Ishikawa (cell line): ENCODE measurements around the gene RAPGEF3.

Experiments
- CEBPB ChIP-seq: IDR thresholded peaks from 2 replicates; pipeline ENCODE4 v1.6.1; 2012
- CREB1 ChIP-seq: IDR thresholded peaks from 2 replicates; pipeline ENCODE4 v1.6.1; 2012; ENCODE audit warnings: low read depth
- EGR1 ChIP-seq: IDR thresholded peaks from 2 replicates; pipeline ENCODE4 v1.6.1; 2012
- EP300 ChIP-seq: IDR thresholded peaks from 2 replicates; pipeline ENCODE4 v1.6.1; 2012; ENCODE audit warnings: borderline replicate concordance
- FOXM1 ChIP-seq: IDR thresholded peaks from 2 replicates; pipeline ENCODE4 v1.6.1; 2012; ENCODE audit warnings: low read depth, borderline replicate concordance
- NFIC ChIP-seq: IDR thresholded peaks from 2 replicates; pipeline ENCODE4 v1.6.1; 2012
- RAD21 ChIP-seq: IDR thresholded peaks from 2 replicates; pipeline ENCODE4 v1.6.1; 2012; ENCODE audit warnings: low read depth
- REST ChIP-seq: IDR thresholded peaks from 2 replicates; pipeline ENCODE4 v1.6.1; 2012; ENCODE audit warnings: low read depth, mild to moderate bottlenecking
- TAF1 ChIP-seq: IDR thresholded peaks from 2 replicates; pipeline ENCODE4 v1.6.1; 2012; ENCODE audit warnings: low read depth, mild to moderate bottlenecking
- TCF12 ChIP-seq: IDR thresholded peaks from 2 replicates; pipeline ENCODE4 v1.6.1; 2012; ENCODE audit warnings: low read depth
- TEAD4 ChIP-seq: IDR thresholded peaks from 2 replicates; pipeline ENCODE4 v1.6.1; 2012
- USF1 ChIP-seq: IDR thresholded peaks from 2 replicates; pipeline ENCODE4 v1.6.1; 2012
- YY1 ChIP-seq: IDR thresholded peaks from 2 replicates; pipeline ENCODE4 v1.6.1; 2012; ENCODE audit warnings: low read depth
- ZBTB7A ChIP-seq: IDR thresholded peaks from 2 replicates; pipeline ENCODE4 v1.6.1; 2012; ENCODE audit warnings: low read depth
- TF ChIP-seq, protein P1 (sequence below): IDR thresholded peaks from 2 replicates; pipeline ENCODE4 v1.6.1; 2012

RAPGEF3 gene

DNA sequence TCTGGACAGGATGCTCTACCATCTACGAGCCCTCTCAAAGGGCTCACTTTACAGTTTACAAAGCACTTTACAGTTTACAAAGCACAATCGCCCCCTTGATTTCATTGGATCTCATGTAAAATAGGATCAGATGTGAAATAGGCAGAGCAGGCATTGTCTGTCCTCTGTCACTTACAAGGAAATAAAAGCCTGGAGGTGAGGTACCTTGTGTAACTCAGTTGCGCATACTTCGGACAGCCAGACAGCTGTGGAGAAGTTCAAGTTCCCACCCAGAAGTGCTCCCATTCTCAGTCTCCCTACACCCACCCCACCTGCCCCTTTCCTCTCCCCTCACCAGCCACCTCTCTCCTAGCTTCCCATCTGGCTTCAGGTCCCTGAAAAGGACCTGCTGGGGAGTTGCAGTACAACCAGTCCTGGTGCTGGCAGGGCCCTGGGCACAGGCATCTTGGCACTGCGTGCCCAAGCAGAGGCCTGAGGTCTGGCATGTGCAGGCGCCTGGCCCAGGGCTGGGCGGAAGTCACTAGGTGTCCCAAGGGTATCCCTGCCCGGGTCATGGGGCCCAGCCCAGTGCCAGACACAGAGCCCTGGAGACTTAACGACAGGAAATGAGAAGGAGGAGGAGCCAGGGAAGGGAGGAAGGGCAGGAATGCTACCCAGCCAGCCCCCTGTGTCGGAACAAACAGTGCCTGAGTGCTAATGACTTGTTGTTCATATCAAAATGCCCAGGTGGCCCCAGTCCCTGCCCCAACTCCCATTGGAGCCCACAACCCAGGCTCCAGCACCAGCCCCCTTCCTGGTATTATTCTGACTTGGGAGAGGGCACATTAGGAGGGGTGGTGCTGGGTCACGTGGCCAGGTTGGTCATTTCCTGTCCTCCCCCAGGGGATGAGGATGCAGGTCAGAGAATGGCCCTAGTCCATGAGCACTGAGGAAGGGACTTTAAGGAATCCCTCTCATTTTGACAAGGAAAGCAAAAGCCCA, 5.4 kb downstream of the RAPGEF3 start:
- peak; percentile 74 for TF ChIP-seq FOXM1
- peak; percentile 88 for TF ChIP-seq TEAD4
- TF ChIP-seq YY1 = 0 out of 2 replicates have a peak, but pooled peaks have one; percentile 21
- TF ChIP-seq NFIC = peak; percentile 88
- TF ChIP-seq CREB1 = peak; percentile 32; the same call in 1 of the 2 replicates
- TF ChIP-seq CEBPB = no peak
- TF ChIP-seq RAD21 = no peak
- TF ChIP-seq EGR1 = no peak
- TF ChIP-seq TAF1 = no peak
- TF ChIP-seq, protein P1, sequence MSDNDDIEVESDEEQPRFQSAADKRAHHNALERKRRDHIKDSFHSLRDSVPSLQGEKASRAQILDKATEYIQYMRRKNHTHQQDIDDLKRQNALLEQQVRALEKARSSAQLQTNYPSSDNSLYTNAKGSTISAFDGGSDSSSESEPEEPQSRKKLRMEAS = peak; percentile 75
- peak; percentile 95 for TF ChIP-seq TCF12
- TF ChIP-seq USF1 = peak; percentile 97
- TF ChIP-seq EP300 = peak; percentile 95
- 0 out of 2 replicates have a peak, but pooled peaks have one; percentile 45 for TF ChIP-seq ZBTB7A

GRCh38 chr12:47752552-47752951, 6.1 kb downstream of the RAPGEF3 start:
- no peak for TF ChIP-seq FOXM1
- no peak for TF ChIP-seq REST
- TF ChIP-seq CREB1 = no peak
- no peak for TF ChIP-seq USF1
- no peak for TF ChIP-seq NFIC
- TF ChIP-seq TCF12 = no peak
- TF ChIP-seq CEBPB = no peak

GRCh38 chr12:47752121-47752520, 6.6 kb downstream of the RAPGEF3 start:
- TF ChIP-seq TEAD4 (no peak), USF1 (no peak), RAD21 (no peak), NFIC (no peak), YY1 (no peak), EGR1 (no peak), TCF12 (no peak), FOXM1 (no peak), CEBPB (no peak), ZBTB7A (no peak), REST (no peak), EP300 (no peak), CREB1 (no peak), TAF1 (no peak)
- TF ChIP-seq, protein P1 = no peak

DNA sequence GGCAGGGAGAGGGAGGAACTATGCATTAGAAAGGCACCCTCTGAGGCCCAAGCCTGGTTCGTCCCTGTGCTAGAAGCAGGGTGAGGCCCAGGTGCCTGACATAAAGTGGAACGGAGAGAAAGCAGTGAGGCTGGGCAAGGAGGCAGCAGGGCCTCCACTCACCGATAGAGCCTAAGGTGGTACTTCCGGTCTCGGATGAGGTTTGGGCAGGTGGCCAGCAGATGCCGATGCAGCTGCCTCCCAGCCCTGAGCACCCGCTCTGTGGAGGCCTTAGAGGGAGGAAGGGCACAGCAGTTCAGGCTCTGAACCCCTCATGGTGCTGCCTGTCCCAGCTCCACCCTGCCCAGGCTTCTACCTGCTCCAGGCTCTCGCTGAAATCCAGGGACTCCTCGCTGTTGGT, 7.1 kb downstream of the RAPGEF3 start:
- no peak for TF ChIP-seq EP300
- TF ChIP-seq RAD21 = no peak
- no peak for TF ChIP-seq YY1
- TF ChIP-seq NFIC = no peak
- no peak for TF ChIP-seq ZBTB7A
- TF ChIP-seq, protein P1 = no peak
- TF ChIP-seq CREB1 = no peak
- TF ChIP-seq EGR1 = no peak
- TF ChIP-seq CEBPB = no peak
- no peak for TF ChIP-seq TEAD4
- no peak for TF ChIP-seq TCF12
- TF ChIP-seq TAF1 = no peak
- no peak for TF ChIP-seq USF1
- TF ChIP-seq REST = no peak
- TF ChIP-seq FOXM1 = no peak
